Left lung (tissue), 10 donors: ENCODE data around the gene ABLIM3. TPM values are rescaled to one million over a fixed set of nuclear protein-coding genes. Genes with fewer than 3 reads are reported as not detected.
A peak's percentile ranks its signal among the peaks of the same experiment; 100 is the strongest.

ENCODE experiments used
- ATAC-seq: fragments of 200-7000 bp; cut with Tn5 transposase; one replicate; pipeline ENCODE4 v1.9.1; 2020; ENCODE audit warnings: moderate library complexity
- DNase-seq, 4 donors: peaks; one replicate each; pipeline ENCODE4 v3.0.0-alpha.2; 2013 to 2020
- H3K27ac ChIP-seq, 2 donors: fragments of 200-600 bp; sonication (generic) in 1 of 2; one replicate each; pipeline versions ENCODE4 v1.5.0 to v1.8.0; 2020 to 2021
- H3K27me3 ChIP-seq, 2 donors: fragments of 200-600 bp; sonication (generic) in 1 of 2; one replicate each; pipeline versions ENCODE4 v1.5.0 to v1.8.0; 2020 to 2021
- H3K36me3 ChIP-seq, 2 donors: fragments of 200-600 bp; sonication (generic) in 1 of 2; one replicate each; pipeline versions ENCODE4 v1.5.0 to v1.8.0; 2020 to 2021
- H3K4me1 ChIP-seq, 2 donors: fragments of 200-600 bp; one replicate each; pipeline ENCODE4 v1.8.0; 2021
- H3K4me3 ChIP-seq, 2 donors: fragments of 200-600 bp; sonication (generic) in 1 of 2; one replicate each; pipeline versions ENCODE4 v1.5.0 to v1.8.0; 2020 to 2021; ENCODE audit warnings: mild to moderate bottlenecking in 1 of 2
- H3K9me3 ChIP-seq, 2 donors: fragments of 200-600 bp; sonication (generic) in 1 of 2; one replicate each; pipeline versions ENCODE4 v1.5.0 to v1.8.0; 2020 to 2021
- CTCF ChIP-seq, 2 donors: fragments of 200-600 bp; sonication (generic) in 1 of 2; IDR thresholded peaks; one replicate each; pipeline versions ENCODE4 v1.5.0 to v1.8.0; 2021; ENCODE audit warnings: antibody characterized with exemption in 2 of 2
- intact Hi-C, 2 donors: fragments of 100-400 bp; cut with DNase I; formaldehyde crosslinking; loops; one replicate each; pipeline versions ENCODE4 v1.11.2 to v1.14.2; 2022
- polyA plus RNA-seq, 6 donors: library from polyadenylated mRNA; unstranded; fragments of 120-200 nt; gene quantifications; one replicate each; pipeline ENCODE4 v1.2.1, GENCODE V29; 2013; ENCODE audit not compliant: insufficient read length in 6 of 6
- total RNA-seq, 2 donors: library from RNA; stranded (reverse); fragmentation: NEBNext Ultra II Directional; extraction: Animal tissue kit (Norgen Biotek cat#: 25700); gene quantifications; one replicate each; pipeline ENCODE4 v1.2.1, GENCODE V29; 2021
- donor health status: DM: no; HTN: yes; CAD: no.
- donor health status: DM: no; HTN: no; CAD: no.

Gene ABLIM3
- total and polyA plus RNA-seq, 8 donors, result 33.2 to 145 (median 108) TPM

- no peaks in the 10 kb centered on the region for H3K36me3 ChIP-seq
- H3K27ac ChIP-seq, result no peak overlapping the region
- H3K9me3 ChIP-seq, result no peaks in the 10 kb centered on the region
- ATAC-seq (no peak), DNase-seq (no peak)
- intact Hi-C loops, result no loop called here
- no peaks in the 10 kb centered on the region for H3K27me3 ChIP-seq
- no peak for TF ChIP-seq CTCF (IDR thresholded peaks at IDR 0.05)
- no peak overlapping the region for H3K4me3 ChIP-seq
- H3K4me1 ChIP-seq, result peaks cover 0 to 24% of the 10 kb centered on the region in 2 donors
Observed at GRCh38 chr5:149132474-149132873, 8.8 kb upstream of the ABLIM3 start.

- intact Hi-C loops, result no loop called here
- H3K4me1 ChIP-seq, result peaks cover 0 to 24% of the 10 kb centered on the region in 2 donors
- no peaks in the 10 kb centered on the region for H3K36me3 ChIP-seq
- DNase-seq (peak in 1 of 4 donors; percentile 68), ATAC-seq (peak; percentile 84)
- peak overlapping the region; percentile 9 to 63 for H3K27ac ChIP-seq
- no peak overlapping the region for H3K4me3 ChIP-seq
- H3K27me3 ChIP-seq, result no peaks in the 10 kb centered on the region
- no peaks in the 10 kb centered on the region for H3K9me3 ChIP-seq
- no peak for TF ChIP-seq CTCF (IDR thresholded peaks at IDR 0.05)
Observed at GRCh38 chr5:149133795-149134777, 7.2 kb upstream of the ABLIM3 start.

GRCh38 chr5:149134778-149135500 lies 6.4 kb upstream of the ABLIM3 start:
- no peaks in the 10 kb centered on the region for H3K36me3 ChIP-seq
- no peak for DNase-seq
- no peak for ATAC-seq
- H3K4me3 ChIP-seq, result no peak overlapping the region
- peaks cover 0 to 24% of the 10 kb centered on the region in 2 donors for H3K4me1 ChIP-seq
- intact Hi-C loops, result no loop called here
- peak overlapping the region in 1 of 2 donors; percentile 63 for H3K27ac ChIP-seq
- no peaks in the 10 kb centered on the region for H3K9me3 ChIP-seq
- TF ChIP-seq CTCF (IDR thresholded peaks at IDR 0.05), result no peak
- no peaks in the 10 kb centered on the region for H3K27me3 ChIP-seq

- no peak for TF ChIP-seq CTCF (IDR thresholded peaks at IDR 0.05)
- H3K27me3 ChIP-seq, result no peaks in the 10 kb centered on the region
- ATAC-seq, result peak; percentile 55
- intact Hi-C loops, result no loop called here
- H3K4me1 ChIP-seq, result peaks cover 0 to 24% of the 10 kb centered on the region in 2 donors
- H3K36me3 ChIP-seq, result no peaks in the 10 kb centered on the region
- no peak for DNase-seq
- H3K9me3 ChIP-seq, result no peaks in the 10 kb centered on the region
- H3K27ac ChIP-seq, result no peak overlapping the region
- no peak overlapping the region for H3K4me3 ChIP-seq
Observed at GRCh38 chr5:149135536-149136201, 5.6 kb upstream of the ABLIM3 start.
